ENCODE results near the gene IPO13.

DNA sequence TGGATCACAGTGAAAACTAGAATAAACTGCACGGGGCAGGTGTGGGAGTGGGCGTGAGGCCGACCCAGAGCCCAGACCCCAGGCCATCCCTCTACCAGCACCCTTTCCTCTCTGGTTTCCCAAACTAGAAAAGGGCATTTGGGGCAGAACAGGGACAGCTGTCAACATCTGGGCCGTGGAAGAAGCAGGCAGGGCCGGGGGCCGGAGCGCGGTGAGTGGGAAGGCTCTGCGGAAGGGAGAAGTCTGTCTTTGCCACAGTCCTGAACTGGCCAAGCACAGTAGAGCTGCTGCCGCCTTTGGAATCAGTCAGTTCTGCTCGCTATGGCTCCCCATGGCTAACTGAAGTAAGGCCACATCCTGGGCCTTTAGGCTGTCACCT, 51.2 kb downstream of the IPO13 start:
- TF ChIP-seq, protein P1, sequence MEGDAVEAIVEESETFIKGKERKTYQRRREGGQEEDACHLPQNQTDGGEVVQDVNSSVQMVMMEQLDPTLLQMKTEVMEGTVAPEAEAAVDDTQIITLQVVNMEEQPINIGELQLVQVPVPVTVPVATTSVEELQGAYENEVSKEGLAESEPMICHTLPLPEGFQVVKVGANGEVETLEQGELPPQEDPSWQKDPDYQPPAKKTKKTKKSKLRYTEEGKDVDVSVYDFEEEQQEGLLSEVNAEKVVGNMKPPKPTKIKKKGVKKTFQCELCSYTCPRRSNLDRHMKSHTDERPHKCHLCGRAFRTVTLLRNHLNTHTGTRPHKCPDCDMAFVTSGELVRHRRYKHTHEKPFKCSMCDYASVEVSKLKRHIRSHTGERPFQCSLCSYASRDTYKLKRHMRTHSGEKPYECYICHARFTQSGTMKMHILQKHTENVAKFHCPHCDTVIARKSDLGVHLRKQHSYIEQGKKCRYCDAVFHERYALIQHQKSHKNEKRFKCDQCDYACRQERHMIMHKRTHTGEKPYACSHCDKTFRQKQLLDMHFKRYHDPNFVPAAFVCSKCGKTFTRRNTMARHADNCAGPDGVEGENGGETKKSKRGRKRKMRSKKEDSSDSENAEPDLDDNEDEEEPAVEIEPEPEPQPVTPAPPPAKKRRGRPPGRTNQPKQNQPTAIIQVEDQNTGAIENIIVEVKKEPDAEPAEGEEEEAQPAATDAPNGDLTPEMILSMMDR (IDR thresholded peaks at IDR 0.05; ENCODE audit: borderline replicate concordance, extremely low read depth, low read length, poor library complexity, severe bottlenecking), result no peak
- TF ChIP-seq EZH2 (IDR thresholded peaks at IDR 0.05; ENCODE audit: borderline replicate concordance, low read depth, low read length, severe bottlenecking), result no peak
